ENCODE data around the gene SMC5. TPM values are rescaled to one million over a fixed set of nuclear protein-coding genes. Genes with fewer than 3 reads are reported as not detected.

Gene SMC5
- total and polyA plus RNA-seq, 2 of the 13 experiments (the other 11 are each of a cell fraction or from before 2014, with no cell fraction given), result 7.2 to 26.7 TPM

DNA sequence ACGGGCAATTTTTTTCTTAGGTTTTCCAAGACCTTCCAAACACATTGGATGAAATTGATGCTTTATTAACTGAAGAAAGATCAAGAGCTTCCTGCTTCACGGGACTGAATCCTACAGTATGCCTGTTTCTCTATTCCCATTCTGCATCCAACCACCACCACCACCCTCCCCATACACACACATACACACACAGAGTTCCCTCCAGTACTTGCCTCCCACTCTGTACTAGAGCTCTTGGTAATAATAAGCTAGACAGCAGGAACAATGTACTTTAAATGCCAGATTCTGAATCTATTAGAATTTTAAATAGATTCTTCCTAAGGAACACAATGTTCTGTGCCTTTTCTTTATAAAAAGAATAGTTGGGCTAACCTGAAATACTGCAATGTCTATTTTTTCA is 88.3 kb downstream of the SMC5 start:
- intact Hi-C loops (cut with micrococcal nuclease; ENCODE audit: unreplicated experiment), result no loop called here
- in situ Hi-C loops (cut with HindIII; ENCODE audit: extremely low pct_ligation_motif_present, low pct_unique_long_range_greater_than_20kb), result no loop called here
- no peak for FAIRE-seq

More for the DNA sequence above, 88.3 kb downstream of the SMC5 start:
- Histone ChIP-seq H3K9me3 (ENCODE audit: low read length) (no peaks in the 10 kb centered on the region), H3K27me3 (ENCODE audit: control insufficient read depth in 1 of 2, insufficient read depth in 2 of 2, low read length in 2 of 2) (no peaks in the 10 kb centered on the region), H3K79me2 (ENCODE audit: insufficient read depth, low read length) (no peaks in the 10 kb centered on the region), H3K27ac (ENCODE audit: extremely low read length, insufficient read depth, low read length) (no peak overlapping the region), H4K20me1 (ENCODE audit: insufficient read depth, low read length) (no peaks in the 10 kb centered on the region), H3K4me1 (ENCODE audit: insufficient read depth, low read length) (no peaks in the 10 kb centered on the region), H3K4me3 (replicated peaks in 1 of 3; ENCODE audit: insufficient read depth in 1 of 3, low read depth in 2 of 3, low read length in 3 of 3) (no peak overlapping the region), H3K4me2 (ENCODE audit: low read depth, low read length) (no peak overlapping the region), H2AFZ (ENCODE audit: low read length) (no peak overlapping the region), H3K9ac (ENCODE audit: insufficient read depth, low read depth, low read length) (no peak overlapping the region), H3K36me3 (replicated peaks in 1 of 2; ENCODE audit: control insufficient read depth in 1 of 2, insufficient read depth in 2 of 2, low read length in 2 of 2) (peaks cover 0 to 41% of the 10 kb centered on the region in 2 experiments; a peak in 3 of 5 replicates)
- ATAC-seq (no peak), DNase-seq (ENCODE audit: low spot score) (no peak)
- ChIA-PET CTCF (ENCODE audit: low intra/inter-chr PET ratio, low total read pairs) (no interaction called here), POLR2A (no interaction called here)
- no peak for TF ChIP-seq ZNF652 (CRISPR knock-in tag; IDR thresholded peaks at IDR 0.05; ENCODE audit: borderline replicate concordance, low read depth)
- no peak for TF ChIP-seq MEIS1 (CRISPR knock-in tag; IDR thresholded peaks at IDR 0.05; ENCODE audit: borderline replicate concordance)
- no peak for TF ChIP-seq ELF1 (CRISPR knock-in tag; IDR thresholded peaks at IDR 0.05)
- TF ChIP-seq, protein P1, sequence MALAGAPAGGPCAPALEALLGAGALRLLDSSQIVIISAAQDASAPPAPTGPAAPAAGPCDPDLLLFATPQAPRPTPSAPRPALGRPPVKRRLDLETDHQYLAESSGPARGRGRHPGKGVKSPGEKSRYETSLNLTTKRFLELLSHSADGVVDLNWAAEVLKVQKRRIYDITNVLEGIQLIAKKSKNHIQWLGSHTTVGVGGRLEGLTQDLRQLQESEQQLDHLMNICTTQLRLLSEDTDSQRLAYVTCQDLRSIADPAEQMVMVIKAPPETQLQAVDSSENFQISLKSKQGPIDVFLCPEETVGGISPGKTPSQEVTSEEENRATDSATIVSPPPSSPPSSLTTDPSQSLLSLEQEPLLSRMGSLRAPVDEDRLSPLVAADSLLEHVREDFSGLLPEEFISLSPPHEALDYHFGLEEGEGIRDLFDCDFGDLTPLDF (CRISPR knock-in tag; IDR thresholded peaks at IDR 0.05), result no peak
- no peak for TF ChIP-seq ZNF614 (CRISPR knock-in tag; IDR thresholded peaks at IDR 0.05; ENCODE audit: borderline replicate concordance)
- no peak for TF ChIP-seq ZNF687 (CRISPR knock-in tag; IDR thresholded peaks at IDR 0.05)
- no peak for TF ChIP-seq EEA1 (CRISPR knock-in tag; IDR thresholded peaks at IDR 0.05; ENCODE audit: borderline replicate concordance)
- no peak for TF ChIP-seq ZSCAN30 (CRISPR knock-in tag; IDR thresholded peaks at IDR 0.05)
- no peak for TF ChIP-seq GATAD1 (CRISPR knock-in tag; IDR thresholded peaks at IDR 0.05)
- no peak for TF ChIP-seq EHMT2 (IDR thresholded peaks at IDR 0.05; ENCODE audit: borderline replicate concordance, low read depth, low read length)
- WGBS (ENCODE audit: low lambda C conversion rate), result 98% methylated on average over 2 of the region's 2 CpGs
- no TSS peak for BruUV-seq (replicated peaks)

All from HepG2 (cell line).